ENCODE data around the gene CHCHD10.

Gene CHCHD10

GRCh38 chr22:23772649-23773473, 5.1 kb upstream of the CHCHD10 start, which contains the start of gene MMP11:
Gene MMP11 (plus strand): TSS chr22:23772849. CDS start chr22:23772871, 22 bp downstream.
- H3K4me3 ChIP-seq (ENCODE audit: low read depth, low read length): peak within 1 kb of the TSS; percentile 31
- no peak for TF ChIP-seq CTCF (IDR thresholded peaks at IDR 0.05; ENCODE audit: low read depth, low read length, missing control alignments)
- no peak for DNase-seq (ENCODE audit: low read depth)

- no peak for TF ChIP-seq CTCF (IDR thresholded peaks at IDR 0.05; ENCODE audit: low read depth, low read length, missing control alignments)
- no peak for DNase-seq (ENCODE audit: low read depth)
- peak overlapping the region; percentile 11 for H3K4me3 ChIP-seq (ENCODE audit: low read depth, low read length)
Measured at GRCh38 chr22:23772315-23772648, 4.5 kb upstream of the CHCHD10 start.

DNA sequence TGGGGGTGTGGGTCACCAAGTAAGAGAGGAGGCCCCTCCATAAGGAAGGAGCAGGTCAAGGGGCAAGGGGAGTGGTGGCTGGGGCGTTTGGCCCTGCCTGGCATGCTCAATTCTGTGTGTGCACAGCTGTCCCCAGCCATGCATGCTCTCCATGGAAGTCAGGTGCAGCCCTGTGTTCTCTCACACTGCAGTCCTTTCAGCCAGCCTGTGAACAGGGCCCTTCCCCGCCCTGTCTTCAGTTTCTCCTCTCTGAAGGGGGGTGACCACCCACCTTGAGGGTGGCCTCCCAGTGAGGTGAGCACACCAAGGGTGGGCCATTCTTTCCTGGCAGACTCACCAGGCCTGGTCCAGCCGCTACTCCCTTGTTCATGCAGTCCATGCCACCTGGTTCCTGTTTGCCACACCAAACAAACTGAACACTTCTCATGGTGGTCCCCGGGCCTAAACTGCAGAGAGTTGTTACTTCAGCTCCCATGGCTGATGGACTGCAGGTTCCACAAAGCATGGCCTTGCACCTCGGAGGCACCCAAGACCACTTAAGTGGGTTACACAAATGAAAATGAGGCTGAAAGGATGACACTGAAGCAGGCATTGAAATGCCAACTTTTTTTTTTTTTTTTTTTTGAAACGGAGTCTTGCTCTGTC, 1.7 kb upstream of the CHCHD10 start:
- no peak overlapping the region for H3K4me3 ChIP-seq (ENCODE audit: low read depth, low read length)
- no peak for TF ChIP-seq CTCF (IDR thresholded peaks at IDR 0.05; ENCODE audit: low read depth, low read length, missing control alignments)
- no peak for DNase-seq (ENCODE audit: low read depth)

DNA sequence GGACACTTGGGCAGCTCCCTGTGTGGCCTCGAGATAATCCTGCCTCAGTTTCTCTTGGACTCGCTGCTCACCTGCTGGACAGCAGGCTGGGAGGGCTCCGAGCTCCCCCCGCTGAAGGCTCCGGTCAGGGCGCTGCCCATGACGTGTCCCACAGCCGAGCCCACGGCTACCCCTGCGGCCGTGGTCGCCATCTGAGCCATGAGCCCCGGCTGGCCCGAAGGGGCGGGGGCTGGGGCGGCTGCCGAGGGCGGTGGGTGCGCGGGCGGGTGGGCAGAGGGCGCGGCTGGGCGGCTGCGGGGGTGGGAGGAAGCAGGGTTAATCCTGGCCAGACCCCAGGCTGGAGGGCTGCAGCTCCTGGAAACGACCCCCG, 484 bp downstream of the CHCHD10 start:
- TF ChIP-seq CTCF (IDR thresholded peaks at IDR 0.05; ENCODE audit: low read depth, low read length, missing control alignments): no peak
- peak overlapping the region; percentile 71 for H3K4me3 ChIP-seq (ENCODE audit: low read depth, low read length)
- no peak for DNase-seq (ENCODE audit: low read depth)

DNA sequence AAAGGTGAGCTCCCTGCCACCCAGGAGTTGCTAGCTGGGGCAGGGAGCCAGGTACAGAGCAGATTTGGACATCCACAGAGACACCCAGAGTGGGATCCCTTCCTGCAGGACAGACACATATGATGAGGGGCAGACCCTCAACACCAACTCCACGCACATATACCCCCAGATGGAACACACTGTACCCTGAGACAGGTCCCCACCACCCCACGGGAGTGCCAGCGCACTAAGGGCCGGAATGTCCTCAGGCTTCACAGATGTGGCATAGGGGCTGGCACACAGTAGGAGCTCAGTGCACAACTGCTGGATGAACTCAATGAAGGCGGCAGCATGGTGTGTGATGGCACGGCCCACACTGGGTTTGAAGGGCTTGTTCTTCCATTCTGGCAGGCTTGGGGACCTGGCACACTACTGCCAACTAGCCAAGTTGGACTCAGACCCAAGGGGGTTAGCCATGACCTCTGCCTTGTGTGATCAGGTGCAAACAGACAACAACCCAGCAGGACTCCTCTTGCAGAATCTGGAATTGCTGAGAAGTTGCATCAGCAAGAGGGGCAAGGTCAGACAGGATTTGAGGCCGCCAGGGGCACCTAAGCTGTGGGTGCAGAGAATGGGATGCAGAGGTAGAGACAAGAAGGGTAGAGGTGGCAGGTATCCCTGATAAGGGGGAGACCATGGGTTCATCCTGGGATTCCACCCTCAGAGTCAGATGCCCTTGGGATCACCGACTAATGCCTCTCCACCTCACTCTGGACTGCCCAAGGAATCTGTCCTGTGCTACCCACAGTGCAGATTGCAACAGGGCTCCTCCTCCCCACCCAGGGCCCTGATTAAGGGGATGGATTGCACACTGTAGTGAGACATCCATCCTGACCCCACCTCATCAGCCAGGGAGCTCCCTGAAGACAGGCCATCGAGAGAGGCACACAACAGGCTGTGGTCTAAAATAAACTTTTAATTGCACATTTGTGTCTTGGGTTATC, 2.6 kb downstream of the CHCHD10 start:
- no peak for TF ChIP-seq CTCF (IDR thresholded peaks at IDR 0.05; ENCODE audit: low read depth, low read length, missing control alignments)
- DNase-seq (ENCODE audit: low read depth): no peak
- no peak overlapping the region for H3K4me3 ChIP-seq (ENCODE audit: low read depth, low read length)

DNA sequence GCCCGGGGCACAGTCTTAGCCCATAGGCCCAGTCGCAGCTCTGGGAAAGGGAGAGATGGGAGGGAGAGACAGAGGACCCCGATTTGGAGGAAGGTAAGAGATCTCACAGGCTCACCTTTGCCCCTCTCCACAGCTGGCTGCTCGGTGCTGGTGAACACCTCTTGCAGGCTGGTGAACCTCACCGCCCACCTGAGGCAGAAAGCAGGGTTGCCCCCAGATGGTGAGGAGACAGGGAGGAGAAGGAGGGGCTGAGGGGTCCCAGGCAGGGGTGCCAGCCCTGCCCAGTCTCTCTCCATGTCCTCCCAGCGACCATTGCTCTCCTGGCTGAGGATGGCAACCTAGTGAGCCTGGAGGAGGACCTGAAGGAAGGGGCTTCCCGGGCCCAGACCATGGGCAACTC, 3.8 kb downstream of the CHCHD10 start:
- DNase-seq (ENCODE audit: low read depth): no peak
- no peak for TF ChIP-seq CTCF (IDR thresholded peaks at IDR 0.05; ENCODE audit: low read depth, low read length, missing control alignments)
- H3K4me3 ChIP-seq (ENCODE audit: low read depth, low read length): no peak overlapping the region; the same call in 1 of the 2 replicates
